ENCODE measurements around the gene PLA2G4E. TPM values are rescaled to one million over a fixed set of nuclear protein-coding genes. Genes with fewer than 3 reads are reported as not detected.

PLA2G4E gene
- total RNA-seq, 3 donors from 2014 or later, result not detected

DNA sequence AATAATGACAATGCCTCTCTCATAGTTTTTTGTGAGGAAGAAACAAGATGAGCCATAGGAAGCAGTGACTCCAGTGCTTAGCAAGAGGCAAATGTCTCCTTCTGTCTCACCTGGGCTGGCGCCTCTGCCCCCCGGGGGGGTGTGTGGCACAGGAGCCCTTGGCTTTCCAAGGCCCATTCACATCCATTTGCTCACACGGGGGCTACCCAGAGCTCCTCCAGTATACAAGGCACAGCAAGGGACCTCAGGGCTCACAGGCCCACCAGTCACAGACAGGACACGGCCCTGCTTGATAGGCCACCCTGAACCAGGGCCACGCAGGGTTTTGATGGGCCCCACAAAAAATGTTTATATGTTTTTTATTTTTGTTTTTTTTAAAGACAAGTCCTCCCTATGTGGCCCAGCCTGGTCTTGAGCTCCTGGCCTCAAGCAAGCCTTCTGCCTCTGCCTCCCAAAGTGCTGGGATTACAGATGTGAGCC, 26.6 kb downstream of the PLA2G4E start:
- no peaks in the 10 kb centered on the region for H3K36me3 ChIP-seq
- H3K4me3 ChIP-seq, result no peak overlapping the region
- intact Hi-C loops (cut with DNase I; ENCODE audit: low total_unique reads), result no loop called here
- no peaks in the 10 kb centered on the region for H3K4me1 ChIP-seq
- H3K27me3 ChIP-seq, result no peaks in the 10 kb centered on the region
- TF ChIP-seq POLR2AphosphoS5 (IDR thresholded peaks at IDR 0.05), result no peak
- TF ChIP-seq, protein P1, sequence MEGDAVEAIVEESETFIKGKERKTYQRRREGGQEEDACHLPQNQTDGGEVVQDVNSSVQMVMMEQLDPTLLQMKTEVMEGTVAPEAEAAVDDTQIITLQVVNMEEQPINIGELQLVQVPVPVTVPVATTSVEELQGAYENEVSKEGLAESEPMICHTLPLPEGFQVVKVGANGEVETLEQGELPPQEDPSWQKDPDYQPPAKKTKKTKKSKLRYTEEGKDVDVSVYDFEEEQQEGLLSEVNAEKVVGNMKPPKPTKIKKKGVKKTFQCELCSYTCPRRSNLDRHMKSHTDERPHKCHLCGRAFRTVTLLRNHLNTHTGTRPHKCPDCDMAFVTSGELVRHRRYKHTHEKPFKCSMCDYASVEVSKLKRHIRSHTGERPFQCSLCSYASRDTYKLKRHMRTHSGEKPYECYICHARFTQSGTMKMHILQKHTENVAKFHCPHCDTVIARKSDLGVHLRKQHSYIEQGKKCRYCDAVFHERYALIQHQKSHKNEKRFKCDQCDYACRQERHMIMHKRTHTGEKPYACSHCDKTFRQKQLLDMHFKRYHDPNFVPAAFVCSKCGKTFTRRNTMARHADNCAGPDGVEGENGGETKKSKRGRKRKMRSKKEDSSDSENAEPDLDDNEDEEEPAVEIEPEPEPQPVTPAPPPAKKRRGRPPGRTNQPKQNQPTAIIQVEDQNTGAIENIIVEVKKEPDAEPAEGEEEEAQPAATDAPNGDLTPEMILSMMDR (IDR thresholded peaks at IDR 0.05), result no peak
- TF ChIP-seq POLR2A (IDR thresholded peaks at IDR 0.05), result no peak
- H3K27ac ChIP-seq, result no peak overlapping the region
- H3K9me3 ChIP-seq, result no peaks in the 10 kb centered on the region
- DNase-seq (ENCODE audit: low spot score in 2 of 2), result no peak

DNA sequence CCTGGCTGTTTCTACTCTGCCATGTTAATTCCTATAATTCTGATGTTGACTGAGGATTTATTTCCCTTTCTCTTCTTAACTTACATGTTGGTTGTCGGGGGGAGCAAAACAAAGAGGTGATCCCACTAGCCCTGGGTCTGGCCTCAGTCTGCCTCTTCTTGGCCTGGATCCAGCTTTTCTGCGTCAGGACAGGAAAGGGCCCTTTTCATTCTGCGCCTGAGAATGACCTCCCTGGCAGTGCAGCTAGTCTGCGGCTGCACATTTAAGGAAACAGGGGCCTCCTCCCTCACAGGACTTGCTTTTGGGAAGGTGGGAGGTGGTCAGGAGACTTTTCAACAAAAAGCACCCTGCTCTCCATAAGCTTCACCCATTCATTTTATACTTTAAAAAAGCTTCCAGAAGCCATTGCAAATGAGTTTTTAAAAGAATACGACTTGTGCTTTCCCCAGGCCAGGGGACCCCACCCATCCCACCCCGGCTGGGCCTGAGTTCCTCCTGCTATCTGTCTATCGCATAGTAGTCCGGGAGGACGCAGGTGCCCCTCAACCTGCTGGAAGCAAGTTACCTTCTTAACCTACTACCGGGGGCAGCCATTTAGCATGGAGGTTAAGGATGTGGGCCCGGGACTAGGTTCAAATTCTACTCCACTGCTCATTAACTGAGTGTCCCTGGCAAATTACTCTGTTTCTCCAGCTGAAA, 27.2 kb downstream of the PLA2G4E start:
- peak in 1 of 2 donors; percentile 17 for DNase-seq (ENCODE audit: low spot score in 2 of 2)
- no peaks in the 10 kb centered on the region for H3K4me1 ChIP-seq
- no peak overlapping the region for H3K27ac ChIP-seq
- no peaks in the 10 kb centered on the region for H3K9me3 ChIP-seq
- TF ChIP-seq POLR2A (IDR thresholded peaks at IDR 0.05) (no peak), POLR2AphosphoS5 (IDR thresholded peaks at IDR 0.05) (no peak)
- TF ChIP-seq, protein P1 (IDR thresholded peaks at IDR 0.05), result no peak
- no peaks in the 10 kb centered on the region for H3K36me3 ChIP-seq
- intact Hi-C loops (cut with DNase I; ENCODE audit: low total_unique reads), result no loop called here
- H3K27me3 ChIP-seq, result no peaks in the 10 kb centered on the region
- H3K4me3 ChIP-seq, result no peak overlapping the region

DNA sequence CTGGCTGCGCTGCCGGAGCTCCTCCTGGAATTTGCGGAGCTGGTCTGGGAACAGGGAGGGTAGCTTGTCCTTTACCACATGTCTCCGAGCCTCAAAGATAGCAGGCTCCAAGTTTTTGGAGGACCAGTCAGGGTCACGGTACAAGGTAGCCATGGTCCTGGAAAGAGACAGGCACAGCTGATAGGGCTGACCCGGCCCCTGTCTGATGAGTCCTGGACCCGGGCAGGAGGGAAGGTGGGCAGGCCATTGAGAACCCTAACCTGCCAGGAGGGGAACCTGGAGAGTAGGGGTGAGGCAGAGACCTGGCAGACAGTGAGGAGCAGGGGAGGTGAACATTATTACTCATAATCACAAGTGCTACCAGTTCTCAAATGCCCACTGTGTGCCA, 28.0 kb downstream of the PLA2G4E start:
- intact Hi-C loops (cut with DNase I; ENCODE audit: low total_unique reads), result no loop called here
- DNase-seq (ENCODE audit: low spot score in 2 of 2), result no peak
- H3K4me1 ChIP-seq, result no peaks in the 10 kb centered on the region
- no peak overlapping the region for H3K4me3 ChIP-seq
- no peak overlapping the region for H3K27ac ChIP-seq
- H3K36me3 ChIP-seq, result no peaks in the 10 kb centered on the region
- H3K9me3 ChIP-seq, result no peaks in the 10 kb centered on the region
- TF ChIP-seq, protein P1 (IDR thresholded peaks at IDR 0.05), result no peak
- TF ChIP-seq POLR2AphosphoS5 (IDR thresholded peaks at IDR 0.05) (no peak), POLR2A (IDR thresholded peaks at IDR 0.05) (no peak)
- H3K27me3 ChIP-seq, result no peaks in the 10 kb centered on the region

DNA sequence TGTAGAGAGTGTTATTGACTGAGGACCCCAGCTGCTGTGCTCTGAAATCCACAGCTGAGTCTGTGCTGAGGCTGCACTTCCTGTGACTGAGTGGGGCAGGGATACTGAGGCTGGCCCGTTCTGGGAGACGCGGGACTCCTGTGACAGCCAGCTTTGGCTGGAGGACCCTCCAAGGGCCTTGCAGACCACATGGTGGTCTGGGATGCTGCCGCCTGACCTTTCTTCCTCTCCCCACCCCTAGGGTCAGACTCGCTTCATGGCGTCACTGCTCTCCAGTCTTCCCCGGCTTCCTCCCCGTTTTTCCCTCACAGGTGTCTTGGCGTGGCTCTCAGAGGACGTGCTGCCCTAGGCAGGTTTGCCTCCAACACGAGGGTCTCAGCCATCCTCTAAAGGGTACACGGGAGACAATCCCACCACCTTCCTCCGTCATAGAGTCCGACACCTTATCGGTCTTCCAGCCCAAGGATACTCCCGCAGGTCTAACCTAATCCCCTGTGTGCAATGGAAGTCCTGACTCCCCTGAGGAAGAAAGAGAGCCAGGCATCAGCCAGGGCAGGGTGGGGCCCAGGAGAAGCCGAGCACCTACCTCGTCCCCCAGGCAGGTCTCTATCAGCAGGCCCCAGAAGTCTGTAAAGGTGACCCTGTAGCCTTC, 28.6 kb downstream of the PLA2G4E start:
- no peaks in the 10 kb centered on the region for H3K4me1 ChIP-seq
- H3K27ac ChIP-seq, result no peak overlapping the region
- peak in 1 of 2 donors; percentile 25 for DNase-seq (ENCODE audit: low spot score in 2 of 2)
- H3K4me3 ChIP-seq, result no peak overlapping the region
- no peak for TF ChIP-seq POLR2A (IDR thresholded peaks at IDR 0.05)
- TF ChIP-seq, protein P1 (IDR thresholded peaks at IDR 0.05), result no peak
- TF ChIP-seq POLR2AphosphoS5 (IDR thresholded peaks at IDR 0.05), result no peak
- intact Hi-C loops (cut with DNase I; ENCODE audit: low total_unique reads), result no loop called here
- no peaks in the 10 kb centered on the region for H3K9me3 ChIP-seq
- no peaks in the 10 kb centered on the region for H3K36me3 ChIP-seq
- no peaks in the 10 kb centered on the region for H3K27me3 ChIP-seq

DNA sequence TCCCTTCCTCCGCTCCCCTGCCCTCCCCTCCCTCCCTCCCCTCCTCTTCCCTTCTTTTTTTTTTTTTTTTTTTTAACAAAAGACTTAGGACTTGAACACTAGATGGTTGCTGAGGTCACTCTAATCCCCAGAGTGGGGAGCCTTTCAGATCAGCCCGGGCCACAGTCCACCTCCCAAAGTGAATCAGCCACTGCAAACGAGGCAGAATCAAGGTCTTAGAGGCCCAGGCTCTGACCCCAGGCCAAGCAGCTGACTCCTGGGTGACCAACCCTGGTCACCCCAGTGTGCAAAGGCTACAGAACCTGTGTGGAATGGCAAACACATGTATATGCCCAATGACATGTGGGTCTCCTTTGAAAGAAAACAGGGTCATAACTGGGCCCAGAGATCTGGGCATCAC, 30.2 kb downstream of the PLA2G4E start:
- DNase-seq (ENCODE audit: low spot score in 2 of 2), result peak in 1 of 2 donors; percentile 27
- Histone ChIP-seq H3K27me3 (no peaks in the 10 kb centered on the region), H3K4me1 (no peaks in the 10 kb centered on the region), H3K27ac (no peak overlapping the region), H3K36me3 (no peaks in the 10 kb centered on the region), H3K9me3 (no peaks in the 10 kb centered on the region), H3K4me3 (no peak overlapping the region)
- intact Hi-C loops (cut with DNase I; ENCODE audit: low total_unique reads), result no loop called here
- TF ChIP-seq, protein P1 (IDR thresholded peaks at IDR 0.05), result no peak
- TF ChIP-seq POLR2AphosphoS5 (IDR thresholded peaks at IDR 0.05) (no peak), POLR2A (IDR thresholded peaks at IDR 0.05) (no peak)

Measured in breast epithelium (tissue), 4 donors.